Measurements from ENCODE around the gene IKZF3.
A peak's percentile ranks its signal among the peaks of the same experiment; 100 is the strongest.
"Not testable (repeated sequence)": the region's sequence is repeated elsewhere in the genome, so short reads cannot be mapped to it uniquely, and the experiment has no call there.

The IKZF3 gene

DNA sequence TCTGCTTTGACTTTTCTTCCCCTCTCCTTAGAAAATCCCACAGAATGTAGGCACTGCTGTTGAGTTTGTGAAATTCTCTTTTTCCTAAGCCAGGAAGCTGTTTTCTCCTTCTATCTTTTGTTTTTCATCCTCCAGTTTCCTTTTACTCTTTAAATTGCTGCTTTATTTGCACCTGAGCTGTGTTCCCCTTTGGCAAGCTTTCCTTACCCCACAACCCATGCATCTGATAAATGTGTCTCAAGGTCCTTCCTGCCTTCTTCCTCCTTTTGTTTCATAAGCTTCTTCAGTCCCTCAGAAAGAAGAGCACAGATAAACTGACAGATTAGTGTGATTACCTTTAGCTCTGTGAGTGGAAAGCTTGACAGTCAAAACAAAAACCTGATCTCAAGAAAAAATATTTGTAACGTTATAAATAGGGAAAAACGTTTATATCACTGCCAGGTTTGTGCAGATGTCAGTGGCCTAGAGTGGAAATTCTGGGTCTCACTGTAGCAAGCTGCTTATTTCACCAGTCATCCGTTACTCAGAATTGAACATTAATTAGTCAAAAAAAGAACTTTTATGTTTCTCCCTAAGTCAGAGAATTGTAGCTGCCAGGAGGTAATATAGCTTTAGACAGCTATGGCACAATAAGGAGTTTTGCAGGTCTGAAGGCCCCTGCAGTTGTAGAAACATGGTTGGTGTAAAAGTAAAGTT lies 30.7 kb upstream of the IKZF3 start:
- DNase-seq (ENCODE audit: low read depth): no peak
- TF ChIP-seq, protein P1, sequence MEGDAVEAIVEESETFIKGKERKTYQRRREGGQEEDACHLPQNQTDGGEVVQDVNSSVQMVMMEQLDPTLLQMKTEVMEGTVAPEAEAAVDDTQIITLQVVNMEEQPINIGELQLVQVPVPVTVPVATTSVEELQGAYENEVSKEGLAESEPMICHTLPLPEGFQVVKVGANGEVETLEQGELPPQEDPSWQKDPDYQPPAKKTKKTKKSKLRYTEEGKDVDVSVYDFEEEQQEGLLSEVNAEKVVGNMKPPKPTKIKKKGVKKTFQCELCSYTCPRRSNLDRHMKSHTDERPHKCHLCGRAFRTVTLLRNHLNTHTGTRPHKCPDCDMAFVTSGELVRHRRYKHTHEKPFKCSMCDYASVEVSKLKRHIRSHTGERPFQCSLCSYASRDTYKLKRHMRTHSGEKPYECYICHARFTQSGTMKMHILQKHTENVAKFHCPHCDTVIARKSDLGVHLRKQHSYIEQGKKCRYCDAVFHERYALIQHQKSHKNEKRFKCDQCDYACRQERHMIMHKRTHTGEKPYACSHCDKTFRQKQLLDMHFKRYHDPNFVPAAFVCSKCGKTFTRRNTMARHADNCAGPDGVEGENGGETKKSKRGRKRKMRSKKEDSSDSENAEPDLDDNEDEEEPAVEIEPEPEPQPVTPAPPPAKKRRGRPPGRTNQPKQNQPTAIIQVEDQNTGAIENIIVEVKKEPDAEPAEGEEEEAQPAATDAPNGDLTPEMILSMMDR (conservative IDR thresholded peaks at IDR 0.05; ENCODE audit: control insufficient read depth, insufficient read depth, low read depth, low read length): no peak
- H3K4me3 ChIP-seq (ENCODE audit: control insufficient read depth, low read depth, low read length): no peak overlapping the region

DNA sequence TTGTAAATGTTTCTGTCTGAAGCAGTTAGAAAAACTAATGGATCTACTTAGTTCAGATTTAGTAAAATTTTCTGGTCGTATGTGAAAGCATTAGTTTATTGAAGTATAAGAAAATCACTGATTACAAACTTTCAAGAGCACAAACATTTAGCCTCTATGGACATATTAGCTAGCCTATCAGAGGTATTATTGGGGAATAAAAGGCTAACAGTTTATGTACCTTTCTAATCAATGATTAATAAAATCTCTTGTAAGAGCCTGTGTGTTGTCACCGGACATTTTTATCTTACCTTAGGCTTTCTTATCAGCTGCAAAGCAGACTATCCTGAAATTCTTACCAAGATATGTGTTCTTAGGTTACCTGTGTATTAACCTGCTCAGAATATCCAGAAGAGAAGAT lies 25.1 kb upstream of the IKZF3 start:
- TF ChIP-seq, protein P1 (conservative IDR thresholded peaks at IDR 0.05; ENCODE audit: control insufficient read depth, insufficient read depth, low read depth, low read length): no peak
- no peak overlapping the region for H3K4me3 ChIP-seq (ENCODE audit: control insufficient read depth, low read depth, low read length)
- DNase-seq (ENCODE audit: low read depth): no peak

DNA sequence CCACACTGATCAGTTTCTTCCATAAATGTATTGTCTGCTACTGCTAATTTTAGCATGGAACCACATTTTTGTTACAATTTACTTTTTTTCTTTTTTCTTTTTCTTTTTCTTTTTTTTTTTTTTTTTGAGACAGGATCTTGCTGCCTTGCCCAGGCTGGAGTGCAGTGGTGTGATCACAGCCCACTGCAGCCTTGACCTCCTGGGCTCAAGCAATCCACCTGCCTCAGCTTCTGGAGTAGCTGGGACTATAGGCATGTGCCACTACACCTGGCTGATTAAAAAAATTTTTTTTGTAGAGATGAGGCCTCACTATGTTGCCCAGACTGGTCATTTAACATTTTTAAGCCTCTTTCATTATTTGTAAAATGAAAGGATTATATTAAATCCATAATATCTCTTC lies 23.0 kb upstream of the IKZF3 start:
- no peak overlapping the region for H3K4me3 ChIP-seq (ENCODE audit: control insufficient read depth, low read depth, low read length)
- TF ChIP-seq, protein P1 (conservative IDR thresholded peaks at IDR 0.05; ENCODE audit: control insufficient read depth, insufficient read depth, low read depth, low read length): no peak
- DNase-seq (ENCODE audit: low read depth): no peak

DNA sequence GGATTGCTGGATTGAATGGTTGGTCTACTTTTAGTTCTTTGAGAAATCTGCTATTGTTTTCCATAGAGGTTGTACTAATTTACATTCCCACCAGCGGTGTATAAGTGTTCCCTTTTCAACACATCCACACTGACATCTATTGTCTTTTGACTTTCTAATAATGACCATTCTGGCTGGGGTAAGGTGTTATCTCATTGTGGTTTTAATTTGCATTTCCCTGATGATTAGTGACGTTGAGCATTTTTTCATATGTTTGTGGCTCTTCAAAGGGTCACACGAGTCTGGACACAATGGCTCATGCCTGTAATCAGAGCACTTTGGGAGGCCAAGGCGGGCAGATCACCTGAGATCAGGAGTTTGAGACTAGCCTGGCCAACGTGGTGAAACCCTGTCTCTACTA lies 22.0 kb upstream of the IKZF3 start:
- H3K4me3 ChIP-seq (ENCODE audit: control insufficient read depth, low read depth, low read length); DNase-seq (ENCODE audit: low read depth): not testable (repeated sequence)

DNA sequence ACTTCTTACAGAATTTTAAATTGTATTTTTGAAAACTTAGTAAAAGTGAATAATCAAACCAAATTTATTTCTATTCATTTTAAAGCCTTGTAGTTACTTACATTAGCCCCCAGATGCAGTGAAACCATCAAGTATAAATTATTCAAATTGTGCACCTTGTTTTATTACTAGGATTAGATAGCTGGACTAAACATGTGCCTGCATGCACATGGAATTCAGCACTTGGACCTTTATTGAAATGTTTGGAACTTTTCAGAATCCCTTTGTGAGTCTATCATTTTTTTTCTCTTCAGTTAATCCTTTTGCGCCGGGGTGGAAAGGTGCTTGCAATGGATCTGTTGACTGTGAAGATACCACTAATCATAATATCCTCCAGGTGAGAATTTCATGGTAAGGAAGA lies 8.6 kb upstream of the IKZF3 start:
- peak; percentile 51 for DNase-seq (ENCODE audit: low read depth)
- no peak overlapping the region for H3K4me3 ChIP-seq (ENCODE audit: control insufficient read depth, low read depth, low read length)
- TF ChIP-seq, protein P1 (conservative IDR thresholded peaks at IDR 0.05; ENCODE audit: control insufficient read depth, insufficient read depth, low read depth, low read length): peak; percentile 48

DNA sequence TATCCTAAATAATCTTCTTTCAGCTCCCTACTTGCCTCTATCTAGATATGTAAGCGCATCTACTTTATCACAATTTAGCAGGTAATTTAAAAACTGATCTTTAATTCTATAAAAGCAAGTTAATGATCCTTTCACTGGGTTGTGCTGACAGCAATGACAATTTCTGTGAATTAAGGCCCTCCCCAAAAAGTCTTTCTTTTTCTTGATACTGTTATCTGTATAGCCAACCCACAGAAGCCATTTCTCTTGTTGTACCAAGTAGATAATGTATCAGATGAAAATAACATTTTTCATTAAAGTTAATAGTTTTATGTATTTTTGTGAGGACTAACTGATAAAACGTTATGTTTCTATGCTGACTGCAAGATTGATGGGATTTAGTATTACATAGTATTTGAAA lies 7.7 kb upstream of the IKZF3 start:
- no peak for DNase-seq (ENCODE audit: low read depth)
- no peak overlapping the region for H3K4me3 ChIP-seq (ENCODE audit: control insufficient read depth, low read depth, low read length)
- TF ChIP-seq, protein P1 (conservative IDR thresholded peaks at IDR 0.05; ENCODE audit: control insufficient read depth, insufficient read depth, low read depth, low read length): no peak

DNA sequence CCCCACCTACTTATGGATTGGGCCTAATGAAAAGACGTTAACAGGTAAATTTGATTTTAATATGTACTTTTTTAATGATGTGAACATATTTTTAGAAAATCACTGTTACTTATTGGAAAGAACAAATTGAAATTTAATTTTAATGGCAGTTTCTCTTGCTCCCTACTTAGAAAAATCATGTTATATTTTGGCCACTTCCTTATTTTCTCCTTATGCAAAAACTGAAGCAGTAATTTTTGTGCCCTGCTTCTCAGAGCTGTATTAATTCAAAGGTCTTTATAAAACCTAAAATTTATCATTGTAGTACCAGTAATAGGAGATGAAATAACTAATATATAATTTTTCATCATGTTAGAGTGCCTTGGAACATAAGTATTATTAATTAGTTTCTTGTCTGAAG lies 6.7 kb upstream of the IKZF3 start:
- TF ChIP-seq, protein P1 (conservative IDR thresholded peaks at IDR 0.05; ENCODE audit: control insufficient read depth, insufficient read depth, low read depth, low read length): no peak
- no peak for DNase-seq (ENCODE audit: low read depth)

More for the DNA sequence above, 6.7 kb upstream of the IKZF3 start:
- H3K4me3 ChIP-seq (ENCODE audit: control insufficient read depth, low read depth, low read length): no peak overlapping the region
